ENCODE measurements around the gene PEF1.

The PEF1 gene

DNA sequence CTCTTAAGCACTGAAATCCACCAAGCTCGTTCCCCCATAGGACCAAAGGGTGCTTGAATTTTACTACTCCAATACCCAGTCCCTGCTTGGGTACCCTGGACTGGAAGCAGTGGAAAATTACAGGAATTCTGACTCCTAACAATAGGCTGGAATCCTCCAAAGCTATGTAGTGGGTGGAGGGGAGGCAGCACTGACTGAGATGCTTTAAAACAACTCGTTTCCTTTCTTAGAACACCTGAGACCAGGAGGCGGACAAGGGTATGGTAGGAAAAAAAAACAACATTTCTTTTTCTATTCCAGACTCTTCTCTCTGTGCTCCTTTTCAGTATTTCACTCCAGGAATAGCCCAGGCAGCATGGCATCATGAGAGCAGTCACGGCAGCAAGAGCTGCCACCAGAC is 2.3 kb downstream of the PEF1 start:
- ChIA-PET POLR2A (interaction anchor here (1.2 kb wide), 2 partner anchors 9 to 141 kb away, joined by 3 read pairs; no protein-coding TSS in a partner anchor), CTCF (no interaction called here)
- TF ChIP-seq SP1 (IDR thresholded peaks at IDR 0.05) = no peak
- no peak for TF ChIP-seq ELF4 (IDR thresholded peaks at IDR 0.05)
- no peak for TF ChIP-seq BHLHE40 (IDR thresholded peaks at IDR 0.05; ENCODE audit: borderline replicate concordance)
- no peak for TF ChIP-seq ARNT (IDR thresholded peaks at IDR 0.05)
- no peak for TF ChIP-seq HDGF (IDR thresholded peaks at IDR 0.05; ENCODE audit: borderline replicate concordance)
- no peak for TF ChIP-seq CTBP1 (IDR thresholded peaks at IDR 0.05; ENCODE audit: borderline replicate concordance)
- TF ChIP-seq FOXA1 (IDR thresholded peaks at IDR 0.05) = no peak
- TF ChIP-seq, protein P1, sequence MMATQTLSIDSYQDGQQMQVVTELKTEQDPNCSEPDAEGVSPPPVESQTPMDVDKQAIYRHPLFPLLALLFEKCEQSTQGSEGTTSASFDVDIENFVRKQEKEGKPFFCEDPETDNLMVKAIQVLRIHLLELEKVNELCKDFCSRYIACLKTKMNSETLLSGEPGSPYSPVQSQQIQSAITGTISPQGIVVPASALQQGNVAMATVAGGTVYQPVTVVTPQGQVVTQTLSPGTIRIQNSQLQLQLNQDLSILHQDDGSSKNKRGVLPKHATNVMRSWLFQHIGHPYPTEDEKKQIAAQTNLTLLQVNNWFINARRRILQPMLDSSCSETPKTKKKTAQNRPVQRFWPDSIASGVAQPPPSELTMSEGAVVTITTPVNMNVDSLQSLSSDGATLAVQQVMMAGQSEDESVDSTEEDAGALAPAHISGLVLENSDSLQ (IDR thresholded peaks at IDR 0.05) = no peak
- DNase-seq (ENCODE audit: extremely low spot score) = no peak

DNA sequence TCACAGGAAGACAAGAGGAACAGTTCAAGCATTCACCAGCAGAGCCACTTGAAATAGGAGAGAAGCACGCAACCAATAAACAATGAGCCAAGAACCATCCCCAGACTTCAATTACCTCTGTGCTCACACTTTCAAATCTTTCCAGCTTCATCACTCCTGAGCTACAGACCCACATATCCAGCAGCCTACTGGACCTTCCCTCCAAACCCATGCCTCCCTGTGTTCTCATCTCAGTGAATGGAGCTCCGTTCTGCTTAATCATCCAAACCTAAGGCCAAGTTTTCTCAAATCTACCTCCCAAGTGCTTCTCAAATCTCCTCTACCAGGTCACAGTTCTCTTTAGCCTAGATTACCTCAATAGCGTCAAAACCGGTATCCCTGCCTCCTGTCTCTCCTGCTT is 3.7 kb downstream of the PEF1 start:
- DNase-seq (ENCODE audit: extremely low spot score) = no peak
- POLR2A ChIA-PET = interaction anchor here (1.0 kb wide), 1 partner anchor 12 kb away, joined by 4 read pairs; no protein-coding TSS in a partner anchor
- CTCF ChIA-PET = interaction anchor here (0.7 kb wide), 1 partner anchor 62 kb away, joined by 4 read pairs; no protein-coding TSS in a partner anchor
- TF ChIP-seq BHLHE40 (IDR thresholded peaks at IDR 0.05; ENCODE audit: borderline replicate concordance) (no peak), CTBP1 (IDR thresholded peaks at IDR 0.05; ENCODE audit: borderline replicate concordance) (no peak), ELF4 (IDR thresholded peaks at IDR 0.05) (no peak), L3MBTL2 (conservative IDR thresholded peaks at IDR 0.05) (no peak)
- TF ChIP-seq, protein P1 (IDR thresholded peaks at IDR 0.05) = no peak

DNA sequence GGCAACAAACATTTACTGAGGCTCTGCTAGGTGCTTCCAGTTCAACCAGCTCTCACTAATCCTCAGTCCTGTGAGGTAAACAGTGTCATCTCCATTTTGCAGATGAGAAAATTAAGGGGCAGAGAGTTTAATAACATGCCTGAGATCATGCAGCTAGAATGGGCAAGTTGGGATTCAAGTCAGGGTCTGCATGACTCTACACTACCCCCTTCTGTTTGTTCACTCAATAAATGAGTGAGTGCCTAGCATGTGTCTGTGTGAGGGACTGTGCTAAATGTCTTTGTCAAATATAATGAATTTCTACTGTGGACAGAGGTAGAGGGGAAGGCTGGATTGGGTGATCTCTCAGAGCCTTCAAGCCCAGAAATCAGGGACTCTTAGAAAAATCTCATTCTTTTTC is 4.5 kb downstream of the PEF1 start:
- ChIA-PET CTCF (interaction anchor here (0.6 kb wide), 1 partner anchor 163 kb away, joined by 3 read pairs; no protein-coding TSS in a partner anchor), POLR2A (interaction anchor here (1.0 kb wide), 1 partner anchor 11 kb away, joined by 4 read pairs; no protein-coding TSS in a partner anchor)

DNA sequence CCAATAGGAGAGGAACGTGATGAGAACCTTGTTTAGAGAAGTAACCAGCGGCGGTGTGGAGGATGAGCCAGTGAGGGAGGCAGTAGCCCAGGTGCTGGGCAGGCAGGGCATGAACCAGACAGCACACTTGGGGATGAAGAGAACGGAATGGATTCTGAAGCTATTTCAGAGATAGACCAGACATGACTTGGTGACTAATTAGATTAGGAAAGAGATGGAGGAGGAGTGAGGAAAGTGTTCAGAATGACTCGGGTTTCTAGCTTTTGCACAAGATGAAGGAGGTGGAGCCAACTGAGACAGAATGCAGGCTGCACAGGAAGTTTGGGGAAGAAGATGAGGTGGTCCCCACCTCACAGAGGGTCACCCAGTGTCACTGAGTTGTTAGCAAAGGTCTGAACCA is 5.1 kb downstream of the PEF1 start:
- DNase-seq (ENCODE audit: extremely low spot score) = no peak
- CTCF ChIA-PET = interaction anchor here (0.6 kb wide), 1 partner anchor 164 kb away, joined by 3 read pairs; no protein-coding TSS in a partner anchor
- POLR2A ChIA-PET = no interaction called here
- TF ChIP-seq NFRKB (IDR thresholded peaks at IDR 0.05) = no peak
- no peak for TF ChIP-seq SUZ12 (IDR thresholded peaks at IDR 0.05)
- no peak for TF ChIP-seq ZNF384 (IDR thresholded peaks at IDR 0.05)
- TF ChIP-seq LEF1 (IDR thresholded peaks at IDR 0.05; ENCODE audit: borderline replicate concordance) = no peak
- TF ChIP-seq SP1 (IDR thresholded peaks at IDR 0.05) = no peak
- no peak for TF ChIP-seq L3MBTL2 (conservative IDR thresholded peaks at IDR 0.05)
- TF ChIP-seq FOXA1 (IDR thresholded peaks at IDR 0.05) = no peak
- TF ChIP-seq CTBP1 (IDR thresholded peaks at IDR 0.05; ENCODE audit: borderline replicate concordance) = no peak
- no peak for TF ChIP-seq FOXM1 (IDR thresholded peaks at IDR 0.05; ENCODE audit: borderline replicate concordance)
- TF ChIP-seq, protein P1 (IDR thresholded peaks at IDR 0.05) = no peak
- TF ChIP-seq HDGF (IDR thresholded peaks at IDR 0.05; ENCODE audit: borderline replicate concordance) = no peak
- TF ChIP-seq FOXK2 (IDR thresholded peaks at IDR 0.05) = no peak
- no peak for TF ChIP-seq ELF4 (IDR thresholded peaks at IDR 0.05)
- no peak for TF ChIP-seq BHLHE40 (IDR thresholded peaks at IDR 0.05; ENCODE audit: borderline replicate concordance)

More for the DNA sequence above, 4.5 kb downstream of the PEF1 start:
- TF ChIP-seq SP1 (IDR thresholded peaks at IDR 0.05) (no peak), LEF1 (IDR thresholded peaks at IDR 0.05; ENCODE audit: borderline replicate concordance) (no peak), TARDBP (IDR thresholded peaks at IDR 0.05) (no peak), CTBP1 (IDR thresholded peaks at IDR 0.05; ENCODE audit: borderline replicate concordance) (no peak), ZNF384 (IDR thresholded peaks at IDR 0.05) (no peak), NFRKB (IDR thresholded peaks at IDR 0.05) (no peak), FOXA1 (IDR thresholded peaks at IDR 0.05) (no peak), ARNT (IDR thresholded peaks at IDR 0.05) (no peak), L3MBTL2 (conservative IDR thresholded peaks at IDR 0.05) (no peak)
- TF ChIP-seq, protein P1 (IDR thresholded peaks at IDR 0.05) = no peak
- DNase-seq (ENCODE audit: extremely low spot score) = no peak

DNA sequence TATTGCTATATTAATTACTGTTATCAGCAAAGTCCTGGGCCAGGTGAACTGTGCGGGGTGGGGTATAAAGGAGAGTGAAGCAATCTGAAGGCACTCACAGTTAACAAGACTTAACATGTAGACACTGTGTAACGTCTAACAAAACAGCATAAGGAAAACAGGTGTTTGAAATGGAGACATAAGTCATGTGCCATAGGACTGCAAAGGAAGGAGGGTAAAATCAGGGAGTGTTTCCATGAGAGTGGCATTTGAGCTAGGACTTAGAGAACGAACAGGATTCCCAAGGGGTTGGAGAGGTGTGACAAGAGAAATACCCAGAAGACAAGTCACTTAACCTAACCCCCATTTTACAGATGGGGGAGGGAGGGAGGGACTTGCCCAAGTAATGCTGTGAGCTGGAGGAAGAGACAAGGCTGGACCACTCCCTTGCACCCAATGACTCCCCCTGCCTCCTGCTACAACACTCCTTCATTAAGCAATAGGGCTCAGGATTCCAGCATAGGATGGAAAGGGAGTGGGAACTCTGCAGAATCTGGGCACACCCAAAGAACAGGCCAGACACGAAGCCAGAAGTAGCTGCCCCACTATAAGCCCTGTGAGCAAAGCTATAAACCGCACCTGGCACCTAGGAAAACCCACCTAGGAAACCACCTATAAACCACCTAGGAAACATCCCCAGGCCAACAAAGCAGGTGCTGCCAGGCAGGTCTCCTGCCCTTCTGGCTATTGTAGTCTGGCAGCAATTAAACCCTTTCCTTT is 6.6 kb downstream of the PEF1 start:
- CTCF ChIA-PET = interaction anchor here (0.6 to 1.4 kb wide), 2 partner anchors 19 to 470 kb away, joined by 3 read pairs; partner anchors contain the start of gene KPNA6
- no peak for DNase-seq (ENCODE audit: extremely low spot score)

More for the DNA sequence above, 6.6 kb downstream of the PEF1 start:
- POLR2A ChIA-PET = no interaction called here
- TF ChIP-seq BHLHE40 (IDR thresholded peaks at IDR 0.05; ENCODE audit: borderline replicate concordance) (no peak), L3MBTL2 (conservative IDR thresholded peaks at IDR 0.05) (no peak), NFRKB (IDR thresholded peaks at IDR 0.05) (no peak), SP1 (IDR thresholded peaks at IDR 0.05) (no peak), LEF1 (IDR thresholded peaks at IDR 0.05; ENCODE audit: borderline replicate concordance) (no peak), FOXM1 (IDR thresholded peaks at IDR 0.05; ENCODE audit: borderline replicate concordance) (no peak), HDGF (IDR thresholded peaks at IDR 0.05; ENCODE audit: borderline replicate concordance) (no peak), ELF4 (IDR thresholded peaks at IDR 0.05) (no peak), ZNF384 (IDR thresholded peaks at IDR 0.05) (no peak), SUZ12 (IDR thresholded peaks at IDR 0.05) (no peak), CTBP1 (IDR thresholded peaks at IDR 0.05; ENCODE audit: borderline replicate concordance) (no peak), FOXK2 (IDR thresholded peaks at IDR 0.05) (no peak), FOXA1 (IDR thresholded peaks at IDR 0.05) (no peak), ARNT (IDR thresholded peaks at IDR 0.05) (no peak)
- TF ChIP-seq, protein P1 (IDR thresholded peaks at IDR 0.05) = no peak
